ENCODE results near the gene COPS3. TPM values are rescaled to one million over a fixed set of nuclear protein-coding genes. Genes with fewer than 3 reads are reported as not detected.

The COPS3 gene
- total RNA-seq, 6 experiments from 2014 or later, result 19.7 to 33.0 (median 25.8) TPM

- no peak for DNase-seq
Observed at GRCh38 chr17:17297217-17297616, 16.2 kb upstream of the COPS3 start.

GRCh38 chr17:17295141-17295540 is 14.1 kb upstream of the COPS3 start:
- H3K4me1 ChIP-seq, result no peaks in the 10 kb centered on the region
- ATAC-seq (no peak), DNase-seq (no peak)
- no peak overlapping the region for H3K4me3 ChIP-seq
- TF ChIP-seq POLR2A (IDR thresholded peaks at IDR 0.05), result no peak
- TF ChIP-seq CTCF (IDR thresholded peaks at IDR 0.05), result no peak
- intact Hi-C loops (cut with DNase I), result no loop called here
- 83% methylated on average over 1 of the region's 4 CpGs for WGBS (ENCODE audit: insufficient coverage, low coverage, low lambda C conversion rate, missing lambda C conversion rate)
- no peaks in the 10 kb centered on the region for H3K9me3 ChIP-seq
- no peaks in the 10 kb centered on the region for H3K36me3 ChIP-seq
- H3K27me3 ChIP-seq, result no peaks in the 10 kb centered on the region
- H3K27ac ChIP-seq, result no peak overlapping the region

More at GRCh38 chr17:17297217-17297616, 16.2 kb upstream of the COPS3 start:
- Histone ChIP-seq H3K4me1 (peaks cover 0 to 7% (median 0%) of the 10 kb centered on the region in 4 donors), H3K27ac (no peak overlapping the region), H3K27me3 (no peaks in the 10 kb centered on the region), H3K4me3 (no peak overlapping the region), H3K9me3 (no peaks in the 10 kb centered on the region), H3K36me3 (no peaks in the 10 kb centered on the region)
- WGBS (ENCODE audit: insufficient coverage, low coverage, low lambda C conversion rate, missing lambda C conversion rate), result 100% methylated on average over 2 of the region's 3 CpGs
- intact Hi-C loops (cut with DNase I), result no loop called here
- TF ChIP-seq POLR2A (IDR thresholded peaks at IDR 0.05) (no peak), CTCF (IDR thresholded peaks at IDR 0.05) (no peak)
- ATAC-seq, result no peak

- TF ChIP-seq POLR2A (IDR thresholded peaks at IDR 0.05) (no peak), CTCF (IDR thresholded peaks at IDR 0.05) (no peak)
- no peaks in the 10 kb centered on the region for H3K9me3 ChIP-seq
- no peaks in the 10 kb centered on the region for H3K36me3 ChIP-seq
- H3K4me1 ChIP-seq, result no peaks in the 10 kb centered on the region
- H3K27me3 ChIP-seq, result no peaks in the 10 kb centered on the region
- ATAC-seq (no peak), DNase-seq (no peak)
- H3K27ac ChIP-seq, result no peak overlapping the region
- WGBS (ENCODE audit: insufficient coverage, low coverage, low lambda C conversion rate, missing lambda C conversion rate), result 65% methylated on average over 5 of the region's 7 CpGs
- H3K4me3 ChIP-seq, result no peak overlapping the region
- intact Hi-C loops (cut with DNase I), result no loop called here
Observed at GRCh38 chr17:17289701-17290100, 8.7 kb upstream of the COPS3 start.

- Histone ChIP-seq H3K27ac (no peak overlapping the region), H3K27me3 (no peaks in the 10 kb centered on the region), H3K4me1 (no peaks in the 10 kb centered on the region), H3K4me3 (no peak overlapping the region), H3K9me3 (no peaks in the 10 kb centered on the region), H3K36me3 (no peaks in the 10 kb centered on the region)
- TF ChIP-seq CTCF (IDR thresholded peaks at IDR 0.05) (no peak), POLR2A (IDR thresholded peaks at IDR 0.05) (no peak)
- 83% methylated on average over 4 of the region's 4 CpGs for WGBS (ENCODE audit: insufficient coverage, low coverage, low lambda C conversion rate, missing lambda C conversion rate)
- intact Hi-C loops (cut with DNase I), result no loop called here
- no peak for DNase-seq
- no peak for ATAC-seq
Observed at GRCh38 chr17:17289086-17289485, 8.0 kb upstream of the COPS3 start.

GRCh38 chr17:17285951-17286350 is 4.9 kb upstream of the COPS3 start:
- Histone ChIP-seq H3K4me1 (peaks cover 0 to 4% (median 0%) of the 10 kb centered on the region in 4 donors), H3K27me3 (no peaks in the 10 kb centered on the region), H3K4me3 (no peak overlapping the region), H3K36me3 (no peaks in the 10 kb centered on the region), H3K27ac (no peak overlapping the region), H3K9me3 (no peaks in the 10 kb centered on the region)
- intact Hi-C loops (cut with DNase I), result no loop called here
- 83% methylated on average over 5 of the region's 5 CpGs for WGBS (ENCODE audit: insufficient coverage, low coverage, low lambda C conversion rate, missing lambda C conversion rate)
- ATAC-seq (no peak), DNase-seq (no peak)
- no peak for TF ChIP-seq CTCF (IDR thresholded peaks at IDR 0.05)
- TF ChIP-seq POLR2A (IDR thresholded peaks at IDR 0.05), result no peak
